Measurements from ENCODE around the gene C4orf51.

C4orf51 gene

GRCh38 chr4:145775406-145775805 is 95.5 kb downstream of the C4orf51 start:
- no peak for TF ChIP-seq CTCF (conservative IDR thresholded peaks at IDR 0.05; ENCODE audit: low read depth)
- ChIA-PET POLR2A (ENCODE audit: low non-redundant PET) (interaction anchor here (0.7 kb wide), 1 partner anchor 43 kb away, joined by 4 read pairs; no protein-coding TSS in a partner anchor), CTCF (interaction anchor here (0.7 kb wide), 1 partner anchor 19 kb away, joined by 3 read pairs; no protein-coding TSS in a partner anchor)
- no peak overlapping the region for H3K27ac ChIP-seq
- DNase-seq (ENCODE audit: low spot score): no peak

- no peak overlapping the region for H3K27ac ChIP-seq
- TF ChIP-seq CTCF (conservative IDR thresholded peaks at IDR 0.05; ENCODE audit: low read depth): no peak
- DNase-seq (ENCODE audit: low spot score): no peak
- ChIA-PET CTCF (no interaction called here), POLR2A (ENCODE audit: low non-redundant PET) (no interaction called here)
Observed at GRCh38 chr4:145776208-145776607, 96.3 kb downstream of the C4orf51 start.

DNA sequence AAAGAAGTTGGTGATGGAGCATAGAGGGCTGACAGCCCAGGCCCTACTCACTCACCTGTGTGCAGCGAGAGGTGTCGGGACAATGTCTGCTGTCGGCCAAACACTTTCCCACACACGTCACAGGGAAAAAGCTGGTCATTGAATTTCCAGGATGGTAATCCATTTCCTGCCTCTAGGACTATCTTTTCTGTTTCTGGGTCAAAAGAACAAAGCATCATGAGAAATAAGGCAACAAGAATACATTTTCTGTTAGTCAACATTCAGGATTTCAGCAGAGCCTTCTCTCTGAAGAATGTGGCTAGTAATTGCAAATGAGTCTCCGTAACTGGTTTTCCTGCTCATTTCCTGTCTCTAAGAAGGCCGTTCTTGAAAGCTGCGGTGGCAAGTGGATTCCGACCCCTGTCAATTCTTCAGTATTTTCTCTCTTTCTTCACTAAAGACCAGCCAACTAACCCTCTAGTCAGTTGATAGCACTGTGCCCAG is 99.4 kb downstream of the C4orf51 start:
- no peak overlapping the region for H3K27ac ChIP-seq
- no peak for TF ChIP-seq CTCF (conservative IDR thresholded peaks at IDR 0.05; ENCODE audit: low read depth)
- POLR2A ChIA-PET (ENCODE audit: low non-redundant PET): no interaction called here
- DNase-seq (ENCODE audit: low spot score): no peak
- CTCF ChIA-PET: interaction anchor here (0.6 kb wide), 1 partner anchor 10 kb away, joined by 3 read pairs; no protein-coding TSS in a partner anchor

DNA sequence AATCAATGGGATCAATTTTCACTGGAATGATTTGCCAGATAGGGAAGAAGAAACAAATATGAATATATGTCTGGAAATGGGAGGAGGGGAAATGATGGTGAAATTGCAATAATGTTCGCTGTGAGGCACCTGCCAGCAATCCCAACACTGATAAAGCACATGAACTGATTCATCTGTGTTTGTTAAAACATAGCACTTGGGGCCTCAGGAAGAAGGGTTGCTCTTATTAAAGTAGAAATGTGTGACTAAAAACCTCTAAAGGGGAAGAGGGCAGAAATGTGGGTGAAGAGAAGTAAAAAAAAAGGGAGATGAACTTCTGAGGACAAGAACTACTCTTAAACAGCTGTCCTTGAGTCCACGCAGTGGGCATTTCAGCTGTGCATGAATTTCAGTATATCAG is 101.4 kb downstream of the C4orf51 start:
- no peak overlapping the region for H3K27ac ChIP-seq
- ChIA-PET CTCF (no interaction called here), POLR2A (ENCODE audit: low non-redundant PET) (no interaction called here)
- DNase-seq (ENCODE audit: low spot score): no peak
- TF ChIP-seq CTCF (conservative IDR thresholded peaks at IDR 0.05; ENCODE audit: low read depth): no peak

Data from RWPE1 (cell line).